GM19395 (cell line): ENCODE data around the gene ACO1.

Experiments
- ATAC-seq: cut with Tn5 transposase; IDR thresholded peaks from one replicate; pipeline ENCODE4 v1.9.1; 2021; ENCODE audit warnings: mild to moderate bottlenecking, moderate library complexity; ENCODE audit not compliant: unreplicated experiment

ACO1 gene

GRCh38 chr9:32486839-32487562 is 102.6 kb downstream of the ACO1 start:
- ATAC-seq, result no peak

GRCh38 chr9:32487981-32488380 is 103.5 kb downstream of the ACO1 start:
- no peak for ATAC-seq

- ATAC-seq, result no peak
These were observed 106.2 kb downstream of the ACO1 start for GRCh38 chr9:32490601-32491000.

GRCh38 chr9:32497921-32498320 is 113.5 kb downstream of the ACO1 start:
- ATAC-seq, result no peak

- ATAC-seq, result no peak
These were observed 116.3 kb downstream of the ACO1 start for GRCh38 chr9:32500768-32501167.

GRCh38 chr9:32501868-32502267 is 117.4 kb downstream of the ACO1 start:
- ATAC-seq, result no peak

- no peak for ATAC-seq
These were observed 118.0 kb downstream of the ACO1 start for GRCh38 chr9:32502464-32502863.

- ATAC-seq, result no peak
These were observed 118.6 kb downstream of the ACO1 start for GRCh38 chr9:32503008-32503407.
